Measurements from ENCODE around the gene POLR3E.

Gene POLR3E

GRCh38 chr16:22317625-22318024 lies 20.4 kb downstream of the POLR3E start:
- FAIRE-seq, result no peak

- no peak for FAIRE-seq
These were observed 21.6 kb downstream of the POLR3E start for GRCh38 chr16:22318690-22319358.

GRCh38 chr16:22320572-22321339 lies 23.5 kb downstream of the POLR3E start:
- peak; percentile 82 for FAIRE-seq

DNA sequence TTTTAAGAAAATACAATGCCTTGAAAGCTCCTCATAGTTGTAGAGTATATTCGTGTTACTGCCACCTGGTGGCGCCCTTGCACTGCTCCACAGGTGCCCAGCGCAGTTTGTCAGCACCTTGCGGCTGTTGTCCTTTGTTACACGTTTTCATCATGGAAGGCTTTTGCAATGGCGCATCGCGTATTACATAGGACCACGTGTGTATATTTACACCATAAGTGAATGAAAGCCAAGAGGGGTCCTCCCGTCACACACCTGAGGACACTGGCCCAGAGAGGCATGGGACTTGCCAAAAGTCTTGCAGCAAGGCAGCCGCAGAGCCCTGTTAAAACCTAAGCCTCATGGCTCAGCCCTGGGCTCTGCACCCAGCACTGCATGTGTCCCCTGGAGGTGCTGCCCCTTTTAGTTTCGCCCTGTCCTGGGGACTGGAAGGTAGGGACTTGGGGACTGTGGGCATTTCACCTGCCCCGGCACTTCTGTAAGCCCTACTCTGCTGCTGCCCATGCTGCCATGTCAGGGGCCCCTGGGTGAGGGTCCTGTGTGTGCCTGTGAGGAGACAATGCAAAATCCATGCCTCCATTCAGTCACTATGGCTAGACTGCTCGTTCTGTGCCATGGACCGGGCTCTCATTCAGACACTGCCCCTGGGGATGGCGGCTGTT lies 24.3 kb downstream of the POLR3E start:
- no peak for FAIRE-seq

DNA sequence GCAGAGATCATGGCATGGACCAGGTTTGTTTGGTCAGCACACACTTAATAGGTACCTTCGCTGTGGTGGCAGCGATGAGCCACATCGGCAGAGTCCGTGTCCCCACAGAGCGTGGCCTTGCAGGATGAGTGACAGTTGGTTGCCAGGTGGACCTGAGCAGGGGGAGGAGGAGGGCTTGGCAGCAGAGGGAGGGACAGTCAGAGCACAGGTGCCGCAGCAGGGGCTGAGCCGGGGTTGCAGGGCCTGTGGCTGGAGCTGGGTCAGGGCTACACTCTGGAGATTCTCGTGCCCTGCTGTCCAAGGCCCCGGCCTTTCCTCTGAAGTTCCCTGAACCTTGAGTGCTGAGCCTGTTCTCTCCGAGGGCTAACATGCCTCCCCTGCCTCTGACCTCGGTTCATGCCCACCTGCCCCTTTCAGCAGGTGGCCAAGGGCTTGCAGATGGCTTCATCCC lies 24.8 kb downstream of the POLR3E start:
- FAIRE-seq, result no peak

DNA sequence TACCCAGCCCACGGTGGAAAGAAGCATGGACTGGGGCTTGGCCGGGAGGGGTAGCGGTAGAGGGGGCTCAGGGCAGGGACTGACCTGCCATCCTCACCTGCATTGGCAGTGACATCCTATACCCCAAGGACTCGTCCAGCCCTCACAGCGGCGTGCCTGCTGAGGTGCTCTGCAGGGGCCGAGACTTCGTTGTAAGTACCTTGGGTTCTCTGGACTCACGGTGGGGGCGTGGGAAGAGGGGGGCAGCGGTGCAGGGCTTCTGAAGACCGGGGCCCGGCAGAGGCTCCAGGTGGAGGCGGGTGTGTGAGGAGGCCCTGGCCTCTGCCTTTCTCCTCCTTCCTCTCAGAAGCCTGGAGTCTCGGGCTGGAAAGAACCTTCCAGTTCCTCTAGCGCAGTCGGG lies 25.5 kb downstream of the POLR3E start:
- no peak for FAIRE-seq

DNA sequence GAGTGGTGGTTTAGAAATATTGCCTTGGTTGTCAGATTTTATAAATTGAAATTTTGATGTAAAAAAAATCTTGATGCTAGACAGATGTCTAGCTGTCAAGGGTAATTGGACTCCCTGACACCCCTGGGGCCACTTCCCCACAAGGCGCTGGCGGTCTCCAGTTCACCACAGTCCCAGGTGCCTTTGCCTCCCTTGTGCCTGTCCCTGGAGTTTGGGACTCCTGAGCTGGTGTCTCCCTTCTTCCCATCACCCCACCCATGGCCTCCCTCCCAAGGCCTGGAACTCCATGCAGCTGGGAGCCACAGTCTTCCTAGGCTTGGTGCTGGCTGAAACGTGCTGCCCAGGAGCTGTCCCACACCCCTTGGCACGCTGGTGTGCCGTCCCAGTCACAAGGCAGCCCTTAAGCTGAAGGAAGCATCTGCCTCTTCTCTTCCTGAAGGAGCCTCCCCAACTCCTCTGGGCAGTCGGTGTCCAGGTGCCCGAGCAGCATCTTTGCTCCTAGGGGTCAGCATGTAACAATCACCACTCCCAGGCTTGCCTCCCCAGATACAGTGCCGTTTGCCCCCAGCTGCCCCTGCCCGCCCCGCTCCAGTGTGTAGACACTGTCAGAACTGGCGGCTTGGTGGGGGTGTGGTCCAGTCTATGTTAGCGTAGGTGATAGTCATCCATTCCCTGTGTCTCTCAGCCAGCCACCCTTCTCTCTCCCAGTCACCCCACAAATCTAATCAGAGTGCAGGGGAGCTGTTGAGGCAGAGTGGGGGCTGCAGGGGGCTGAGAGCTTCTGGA lies 26.2 kb downstream of the POLR3E start:
- FAIRE-seq, result no peak

GRCh38 chr16:22323959-22324786 lies 27.0 kb downstream of the POLR3E start:
- no peak for FAIRE-seq

- FAIRE-seq, result no peak
These were observed 27.8 kb downstream of the POLR3E start for GRCh38 chr16:22324787-22325597.

GRCh38 chr16:22325598-22326368 lies 28.6 kb downstream of the POLR3E start:
- no peak for FAIRE-seq

DNA sequence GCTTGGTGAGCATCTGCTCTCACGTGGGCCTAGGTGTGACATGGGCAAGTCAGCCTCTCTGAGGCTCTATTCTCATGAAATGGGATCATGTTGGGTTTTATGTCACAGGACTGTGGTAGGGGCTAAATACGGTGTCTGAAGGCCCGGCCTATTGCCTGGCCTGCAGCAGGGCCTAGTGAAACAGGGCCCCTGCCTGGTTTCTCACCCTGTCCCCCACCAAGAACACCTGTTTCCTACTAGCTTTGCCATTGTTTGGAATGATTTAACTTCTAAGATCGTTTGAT lies 29.1 kb downstream of the POLR3E start:
- no peak for FAIRE-seq

DNA sequence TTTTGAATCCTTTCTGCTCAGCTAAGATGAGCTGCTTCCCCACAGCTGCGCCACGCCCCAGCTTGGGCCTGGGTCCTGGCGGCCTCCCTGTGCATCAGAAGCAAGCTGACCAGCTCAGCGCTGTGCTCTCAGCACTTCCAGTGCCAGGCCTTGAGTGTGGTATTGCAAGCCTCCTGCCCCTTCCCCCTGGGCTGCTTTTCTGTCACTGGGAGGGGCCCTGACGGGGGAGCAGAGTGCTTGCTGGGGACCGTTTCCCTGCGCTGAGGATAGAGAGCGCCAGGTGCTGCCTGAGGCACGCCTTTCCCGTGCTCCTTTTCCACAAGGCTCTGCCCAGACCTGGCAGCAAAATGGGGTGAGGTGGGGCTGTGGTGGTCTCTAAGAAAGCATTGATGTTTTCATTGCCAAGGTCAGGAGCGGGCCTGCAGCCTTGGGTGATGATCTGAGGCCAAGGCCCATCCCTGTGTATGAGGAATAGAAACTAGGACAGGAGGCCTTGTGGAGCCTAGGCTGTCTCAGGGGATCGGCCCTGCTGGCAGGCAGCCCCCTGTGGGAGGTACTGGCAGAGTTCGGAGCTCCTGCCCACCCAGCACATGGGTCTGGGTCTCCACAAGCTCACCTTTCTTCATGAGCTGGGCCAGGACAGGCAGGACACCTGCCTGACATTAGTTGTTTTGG lies 29.7 kb downstream of the POLR3E start:
- no peak for FAIRE-seq

GRCh38 chr16:22327446-22327775 lies 30.2 kb downstream of the POLR3E start:
- no peak for FAIRE-seq

DNA sequence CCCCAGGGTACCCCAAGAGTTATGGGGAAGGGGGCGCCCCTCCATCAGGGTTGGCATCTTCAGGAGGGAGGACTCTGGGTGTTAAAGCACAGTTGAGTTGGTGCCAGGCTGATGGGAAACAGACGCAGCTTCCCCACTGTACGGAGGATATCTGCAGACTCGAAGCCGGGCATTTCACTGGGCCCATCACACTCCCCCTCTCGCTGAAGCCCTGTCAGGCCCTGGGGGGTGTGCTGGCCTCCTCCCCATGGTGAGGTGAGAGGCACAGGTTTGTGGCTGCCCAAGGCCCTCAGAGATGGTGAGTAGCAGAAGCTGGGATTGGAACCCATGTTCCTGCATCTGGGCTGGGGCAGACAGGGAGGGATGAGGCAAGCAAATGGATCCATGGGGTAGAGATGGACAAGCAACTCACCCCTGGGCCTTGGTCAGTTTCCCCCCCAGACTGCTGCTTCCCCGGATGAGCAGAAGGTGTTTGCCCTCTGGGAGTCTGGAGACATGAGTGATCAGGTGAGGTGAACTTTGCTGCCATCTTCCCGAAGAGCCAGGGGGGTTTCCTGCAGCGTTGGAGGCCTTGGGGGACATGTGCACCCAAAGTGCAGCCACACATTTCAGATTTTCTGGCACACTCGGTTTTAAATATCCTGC lies 31.0 kb downstream of the POLR3E start:
- FAIRE-seq, result no peak

GRCh38 chr16:22329199-22329695 lies 32.0 kb downstream of the POLR3E start:
- FAIRE-seq, result no peak

DNA sequence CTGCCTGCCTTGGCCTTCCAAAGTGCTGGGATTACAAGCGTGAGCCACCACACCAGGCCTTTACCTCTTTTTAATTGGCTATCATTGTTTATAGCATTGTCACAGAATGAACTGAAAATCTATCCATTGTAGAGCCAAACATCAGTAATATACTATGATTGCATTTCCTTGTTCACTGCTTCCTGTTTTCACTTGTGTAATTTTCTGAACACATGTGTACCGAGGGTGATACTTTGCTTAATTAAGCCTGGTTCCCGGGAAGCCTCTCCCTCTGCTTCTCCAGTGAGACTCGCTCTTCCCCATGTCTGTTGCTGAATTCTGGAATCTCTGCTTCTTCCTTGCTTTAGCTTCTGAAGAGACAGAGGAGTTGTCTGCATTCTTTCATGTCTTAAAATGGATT lies 33.1 kb downstream of the POLR3E start:
- FAIRE-seq, result no peak

DNA sequence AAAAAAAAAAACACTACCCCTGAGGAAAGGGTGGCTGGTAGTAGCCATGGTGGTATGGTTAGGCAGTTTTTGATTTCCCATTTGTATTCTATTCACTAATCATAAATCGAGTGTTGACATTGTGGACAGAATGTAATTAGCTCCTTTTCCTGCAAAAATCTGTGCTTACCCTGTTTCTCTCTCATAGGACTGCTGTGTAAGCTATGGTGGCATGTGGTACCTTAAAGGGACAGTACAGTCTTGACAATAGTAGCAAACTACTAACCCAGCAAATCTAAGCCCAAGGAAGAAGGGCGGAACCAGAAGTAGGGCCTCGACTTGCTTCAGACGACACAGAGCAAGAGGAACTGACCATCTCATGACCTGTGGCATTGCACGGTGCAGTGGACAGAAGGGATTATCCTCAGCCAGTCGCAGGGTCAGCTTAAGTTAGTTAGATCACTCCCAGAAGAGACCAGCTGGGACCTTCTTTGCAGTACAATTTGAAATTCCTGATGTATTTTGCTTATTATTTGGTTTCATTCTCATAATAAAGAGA lies 36.3 kb downstream of the POLR3E start:
- FAIRE-seq, result no peak

DNA sequence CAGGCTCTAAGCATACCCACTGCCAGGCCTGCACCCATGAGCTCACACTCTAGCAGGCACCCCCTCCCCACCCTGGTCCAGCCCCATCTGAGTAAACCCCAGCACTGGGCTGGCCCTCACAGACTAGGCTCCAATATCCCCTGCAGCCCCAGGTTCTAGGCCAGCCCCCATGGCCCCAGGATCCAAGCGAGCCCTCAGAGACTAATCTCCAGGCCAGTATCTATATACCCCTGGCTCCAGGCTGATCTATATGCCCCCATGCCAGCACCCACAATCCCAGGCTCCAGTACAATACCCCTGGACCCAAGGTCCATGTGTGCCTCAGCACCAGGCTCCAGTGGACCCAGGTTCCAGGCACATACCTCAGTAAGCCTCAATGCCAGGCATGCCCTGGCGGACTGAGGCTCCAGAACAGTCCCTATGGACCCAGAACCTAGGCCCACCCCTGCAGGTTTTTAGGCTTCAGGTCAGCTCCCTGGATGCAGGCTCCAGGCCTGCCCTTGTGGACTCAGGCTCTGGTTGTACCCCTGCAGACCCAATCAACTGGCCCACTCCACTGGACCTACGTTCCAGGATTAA lies 38.5 kb downstream of the POLR3E start:
- no peak for FAIRE-seq

DNA sequence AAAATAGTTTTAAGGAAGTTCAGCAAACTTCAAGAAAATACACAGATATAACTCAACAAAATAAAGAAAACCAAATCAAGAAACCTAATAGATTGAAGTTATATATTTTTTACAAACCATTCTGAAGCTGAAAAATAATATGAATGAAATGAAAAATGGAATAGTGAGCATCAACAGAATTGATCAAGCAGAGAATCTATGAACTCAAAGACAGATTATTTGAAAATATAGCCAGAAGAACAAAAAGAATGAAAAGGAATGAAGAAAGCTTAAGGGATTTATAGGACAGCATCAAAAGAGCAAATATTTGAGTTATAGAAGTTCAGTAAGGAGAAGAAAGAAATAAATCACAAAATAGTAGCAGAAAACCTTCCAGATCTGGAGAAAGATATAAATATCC lies 39.4 kb downstream of the POLR3E start:
- FAIRE-seq, result no peak
